Spleen (tissue), 7 donors: ENCODE results near the gene GUCA2A.

Experiments used
- POLR2A ChIP-seq, 3 donors: fragments of 450-650 bp; IDR thresholded peaks; one replicate each; pipeline ENCODE4 v1.5.1; 2017; ENCODE audit warnings: antibody characterized with exemption in 3 of 3, mild to moderate bottlenecking in 1 of 3
- POLR2AphosphoS5 ChIP-seq, 3 donors: sonication (generic); formaldehyde crosslinking; IDR thresholded peaks; one replicate each; pipeline ENCODE4 v1.5.1; 2017; ENCODE audit warnings: antibody characterized with exemption in 3 of 3
- TF ChIP-seq, protein P1 (sequence below), 11 experiments: fragments of 200-600 bp in 7 of 11; fragments of 450-650 bp in 4 of 11; sonication (generic) in 4 of 11; IDR thresholded peaks in 8 of 11; conservative IDR thresholded peaks in 3 of 11; 1 replicate in 7 of 11; 2 replicates in 4 of 11; pipeline versions ENCODE4 v1.4.0 to v1.8.0; 2016 to 2021; ENCODE audit warnings: antibody characterized with exemption in 11 of 11, inconsistent platforms in 4 of 11, mild to moderate bottlenecking in 1 of 11
- donor health status: DM: no; HTN: no; CAD: no; lungs with moderate emphysema.
- donor health status: DM: no; HTN: no; CAD: no.
- donor health status: DM: no; HTN: no; CAD: no.

DNA sequence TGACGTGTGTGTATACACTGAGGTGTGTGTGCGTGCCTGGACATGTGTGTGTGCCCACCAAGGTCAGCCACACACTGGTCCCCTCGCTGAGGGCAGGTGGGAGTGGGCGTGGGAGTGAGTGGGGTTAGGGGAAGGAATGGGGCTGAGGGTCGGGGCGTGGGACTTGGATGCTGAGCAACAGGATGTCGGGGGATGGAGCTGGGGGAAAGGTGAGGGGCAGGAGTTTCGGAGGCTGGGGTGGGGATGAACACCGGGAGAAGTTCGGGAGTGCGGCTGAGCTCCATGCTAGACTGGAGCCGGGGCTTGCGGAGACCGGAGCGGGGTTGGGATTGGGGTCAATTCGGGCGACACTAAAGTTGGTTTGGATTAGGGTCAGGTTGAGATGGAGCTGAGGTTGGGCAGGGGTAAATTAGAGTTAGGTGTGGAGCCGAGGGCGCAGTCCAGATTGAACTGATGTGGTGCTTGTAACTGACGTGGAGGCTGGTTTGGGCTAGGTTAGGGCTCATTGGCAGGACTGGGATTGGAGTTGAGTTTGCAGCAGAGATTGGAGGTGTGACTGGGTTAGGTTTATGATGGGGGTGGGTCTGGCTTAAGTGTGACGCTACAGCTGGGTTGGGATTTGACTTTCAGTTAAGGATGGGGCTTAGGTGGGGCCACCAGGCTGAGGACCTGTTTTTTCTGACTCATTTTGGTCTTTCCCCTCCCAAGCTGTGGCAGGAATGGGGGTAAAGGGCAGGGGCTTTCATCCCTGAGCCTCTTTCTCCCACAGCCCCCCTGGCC is 3.3 kb upstream of the GUCA2A start:
- TF ChIP-seq POLR2AphosphoS5 (IDR thresholded peaks at IDR 0.05) (no peak), POLR2A (IDR thresholded peaks at IDR 0.05) (no peak)
- TF ChIP-seq, protein P1, sequence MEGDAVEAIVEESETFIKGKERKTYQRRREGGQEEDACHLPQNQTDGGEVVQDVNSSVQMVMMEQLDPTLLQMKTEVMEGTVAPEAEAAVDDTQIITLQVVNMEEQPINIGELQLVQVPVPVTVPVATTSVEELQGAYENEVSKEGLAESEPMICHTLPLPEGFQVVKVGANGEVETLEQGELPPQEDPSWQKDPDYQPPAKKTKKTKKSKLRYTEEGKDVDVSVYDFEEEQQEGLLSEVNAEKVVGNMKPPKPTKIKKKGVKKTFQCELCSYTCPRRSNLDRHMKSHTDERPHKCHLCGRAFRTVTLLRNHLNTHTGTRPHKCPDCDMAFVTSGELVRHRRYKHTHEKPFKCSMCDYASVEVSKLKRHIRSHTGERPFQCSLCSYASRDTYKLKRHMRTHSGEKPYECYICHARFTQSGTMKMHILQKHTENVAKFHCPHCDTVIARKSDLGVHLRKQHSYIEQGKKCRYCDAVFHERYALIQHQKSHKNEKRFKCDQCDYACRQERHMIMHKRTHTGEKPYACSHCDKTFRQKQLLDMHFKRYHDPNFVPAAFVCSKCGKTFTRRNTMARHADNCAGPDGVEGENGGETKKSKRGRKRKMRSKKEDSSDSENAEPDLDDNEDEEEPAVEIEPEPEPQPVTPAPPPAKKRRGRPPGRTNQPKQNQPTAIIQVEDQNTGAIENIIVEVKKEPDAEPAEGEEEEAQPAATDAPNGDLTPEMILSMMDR (IDR thresholded peaks at IDR 0.05 in 8 of 11, conservative IDR thresholded peaks at IDR 0.05 in 3 of 11), result no peak
